HG03066 (cell line): ENCODE results near the gene PHACTR3.

ENCODE experiments used
- ATAC-seq: cut with Tn5 transposase; IDR thresholded peaks from one replicate; pipeline ENCODE4 v1.9.1; 2021; ENCODE audit warnings: low read depth; ENCODE audit not compliant: unreplicated experiment

PHACTR3 gene

GRCh38 chr20:59807909-59808728, 203.8 kb downstream of the PHACTR3 start:
- ATAC-seq, result no peak

- no peak for ATAC-seq
Measured at GRCh38 chr20:59808729-59809381, 204.5 kb downstream of the PHACTR3 start.

GRCh38 chr20:59809630-59810448, 205.5 kb downstream of the PHACTR3 start:
- ATAC-seq, result no peak

GRCh38 chr20:59810449-59811187, 206.3 kb downstream of the PHACTR3 start:
- no peak for ATAC-seq

- no peak for ATAC-seq
Measured at GRCh38 chr20:59811681-59812171, 207.4 kb downstream of the PHACTR3 start.

GRCh38 chr20:59812286-59813125, 208.2 kb downstream of the PHACTR3 start:
- ATAC-seq, result no peak

GRCh38 chr20:59813126-59813947, 209.0 kb downstream of the PHACTR3 start:
- ATAC-seq, result no peak

- no peak for ATAC-seq
Measured at GRCh38 chr20:59813948-59814839, 209.9 kb downstream of the PHACTR3 start.

GRCh38 chr20:59814840-59815340, 210.6 kb downstream of the PHACTR3 start:
- ATAC-seq, result no peak

GRCh38 chr20:59816146-59816738, 211.9 kb downstream of the PHACTR3 start:
- no peak for ATAC-seq

- no peak for ATAC-seq
Measured at GRCh38 chr20:59817406-59817805, 213.1 kb downstream of the PHACTR3 start.

GRCh38 chr20:59817846-59818615, 213.7 kb downstream of the PHACTR3 start:
- ATAC-seq, result no peak

- no peak for ATAC-seq
Measured at GRCh38 chr20:59818911-59819310, 214.6 kb downstream of the PHACTR3 start.

- ATAC-seq, result no peak
Measured at GRCh38 chr20:59819496-59820203, 215.3 kb downstream of the PHACTR3 start.

GRCh38 chr20:59820204-59821041, 216.1 kb downstream of the PHACTR3 start:
- no peak for ATAC-seq
